PC-9 (cell line): ENCODE measurements around the gene RUFY4.

Source experiments
- EZH2 ChIP-seq: fragments of 200-600 bp; sonication (generic); IDR thresholded peaks from 2 replicates; pipeline ENCODE4 v1.8.0; 2017; ENCODE audit warnings: antibody characterized with exemption, low read depth
- TF ChIP-seq, protein P1 (sequence below): fragments of 200-600 bp; sonication (generic); conservative IDR thresholded peaks from 2 replicates; pipeline ENCODE4 v1.6.1; 2017; ENCODE audit warnings: mixed run types, antibody characterized with exemption, mild to moderate bottlenecking, moderate library complexity

DNA sequence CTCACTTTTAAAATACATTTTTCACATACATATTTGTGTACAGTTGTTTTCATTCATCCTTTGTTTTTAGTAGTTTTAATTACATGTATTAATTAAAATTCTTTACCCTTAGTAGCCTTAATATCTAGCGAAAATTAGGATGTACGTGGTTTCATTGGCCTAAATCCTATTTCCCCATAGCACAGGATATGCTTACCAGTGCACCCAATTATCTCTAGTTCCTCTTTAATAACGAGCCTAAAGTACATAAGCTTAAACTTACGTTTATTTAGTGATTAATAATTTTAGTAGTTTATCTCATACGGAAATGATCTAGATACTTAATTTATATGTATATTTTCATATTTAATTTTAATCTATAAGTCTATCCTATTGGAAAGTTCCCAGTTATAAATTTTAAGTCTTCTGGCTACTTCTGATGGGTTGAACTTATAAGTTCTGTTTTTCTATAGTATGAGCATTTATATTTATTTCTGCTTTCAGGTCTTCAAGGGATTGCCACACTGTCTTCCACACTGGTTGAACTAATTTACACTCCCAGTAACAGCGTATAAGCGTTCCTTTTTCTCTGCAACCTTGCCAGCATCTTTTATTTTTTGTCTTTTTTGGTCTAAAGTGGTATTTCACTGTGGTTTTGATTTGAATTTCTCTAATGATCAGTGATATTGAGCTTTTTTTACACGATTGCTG is 21.4 kb upstream of the RUFY4 start:
- TF ChIP-seq, protein P1, sequence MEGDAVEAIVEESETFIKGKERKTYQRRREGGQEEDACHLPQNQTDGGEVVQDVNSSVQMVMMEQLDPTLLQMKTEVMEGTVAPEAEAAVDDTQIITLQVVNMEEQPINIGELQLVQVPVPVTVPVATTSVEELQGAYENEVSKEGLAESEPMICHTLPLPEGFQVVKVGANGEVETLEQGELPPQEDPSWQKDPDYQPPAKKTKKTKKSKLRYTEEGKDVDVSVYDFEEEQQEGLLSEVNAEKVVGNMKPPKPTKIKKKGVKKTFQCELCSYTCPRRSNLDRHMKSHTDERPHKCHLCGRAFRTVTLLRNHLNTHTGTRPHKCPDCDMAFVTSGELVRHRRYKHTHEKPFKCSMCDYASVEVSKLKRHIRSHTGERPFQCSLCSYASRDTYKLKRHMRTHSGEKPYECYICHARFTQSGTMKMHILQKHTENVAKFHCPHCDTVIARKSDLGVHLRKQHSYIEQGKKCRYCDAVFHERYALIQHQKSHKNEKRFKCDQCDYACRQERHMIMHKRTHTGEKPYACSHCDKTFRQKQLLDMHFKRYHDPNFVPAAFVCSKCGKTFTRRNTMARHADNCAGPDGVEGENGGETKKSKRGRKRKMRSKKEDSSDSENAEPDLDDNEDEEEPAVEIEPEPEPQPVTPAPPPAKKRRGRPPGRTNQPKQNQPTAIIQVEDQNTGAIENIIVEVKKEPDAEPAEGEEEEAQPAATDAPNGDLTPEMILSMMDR: no peak
- no peak for TF ChIP-seq EZH2
